Coronary artery (tissue), 2 donors: ENCODE data around the gene EPB41L1.

Source experiments
- DNase-seq: peaks from one replicate; pipeline ENCODE4 v3.0.0-alpha.2; 2017; ENCODE audit warnings: low spot score
- H3K27ac ChIP-seq, 2 donors: fragments of 200-600 bp; sonication (generic); one replicate each; pipeline ENCODE4 v1.5.1; 2016 to 2019
- H3K4me3 ChIP-seq: fragments of 200-600 bp; sonication (generic); 2 replicates; pipeline ENCODE4 v1.5.1; 2016; ENCODE audit warnings: mild to moderate bottlenecking, moderate library complexity
- TF ChIP-seq, protein P1 (sequence below): fragments of 200-600 bp; sonication (generic); IDR thresholded peaks from one replicate; pipeline ENCODE4 v1.5.1; 2019; ENCODE audit warnings: antibody characterized with exemption

The EPB41L1 gene

GRCh38 chr20:36218380-36219064, 64.0 kb downstream of the EPB41L1 start:
- no peak for DNase-seq
- Histone ChIP-seq H3K4me3 (no peak overlapping the region), H3K27ac (no peak overlapping the region)
- TF ChIP-seq, protein P1, sequence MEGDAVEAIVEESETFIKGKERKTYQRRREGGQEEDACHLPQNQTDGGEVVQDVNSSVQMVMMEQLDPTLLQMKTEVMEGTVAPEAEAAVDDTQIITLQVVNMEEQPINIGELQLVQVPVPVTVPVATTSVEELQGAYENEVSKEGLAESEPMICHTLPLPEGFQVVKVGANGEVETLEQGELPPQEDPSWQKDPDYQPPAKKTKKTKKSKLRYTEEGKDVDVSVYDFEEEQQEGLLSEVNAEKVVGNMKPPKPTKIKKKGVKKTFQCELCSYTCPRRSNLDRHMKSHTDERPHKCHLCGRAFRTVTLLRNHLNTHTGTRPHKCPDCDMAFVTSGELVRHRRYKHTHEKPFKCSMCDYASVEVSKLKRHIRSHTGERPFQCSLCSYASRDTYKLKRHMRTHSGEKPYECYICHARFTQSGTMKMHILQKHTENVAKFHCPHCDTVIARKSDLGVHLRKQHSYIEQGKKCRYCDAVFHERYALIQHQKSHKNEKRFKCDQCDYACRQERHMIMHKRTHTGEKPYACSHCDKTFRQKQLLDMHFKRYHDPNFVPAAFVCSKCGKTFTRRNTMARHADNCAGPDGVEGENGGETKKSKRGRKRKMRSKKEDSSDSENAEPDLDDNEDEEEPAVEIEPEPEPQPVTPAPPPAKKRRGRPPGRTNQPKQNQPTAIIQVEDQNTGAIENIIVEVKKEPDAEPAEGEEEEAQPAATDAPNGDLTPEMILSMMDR = no peak

- TF ChIP-seq, protein P1 = no peak
- no peak overlapping the region for H3K27ac ChIP-seq
- H3K4me3 ChIP-seq = no peak overlapping the region
- no peak for DNase-seq
These were observed 65.2 kb downstream of the EPB41L1 start for GRCh38 chr20:36219671-36220220.

DNA sequence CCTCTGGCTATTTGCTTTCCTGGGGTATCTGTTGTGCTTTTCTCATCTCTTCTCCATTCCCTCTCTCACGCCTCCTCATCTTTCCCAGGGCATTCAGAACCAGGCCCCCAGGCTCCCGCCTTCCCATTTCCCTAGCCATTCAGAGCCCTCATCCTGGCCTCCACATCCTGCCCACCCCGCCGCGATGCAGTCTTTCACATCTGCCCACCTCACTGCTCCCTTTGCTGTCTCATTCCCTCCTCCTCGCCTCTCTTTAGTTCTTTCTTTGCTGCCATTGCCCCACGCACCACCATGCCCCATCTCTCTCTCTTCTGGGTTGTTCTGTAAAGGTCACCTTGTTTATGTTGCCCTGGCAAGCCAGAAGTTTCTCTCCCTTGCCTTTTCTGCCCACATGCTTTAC, 71.1 kb downstream of the EPB41L1 start:
- no peak for DNase-seq
- Histone ChIP-seq H3K27ac (no peak overlapping the region), H3K4me3 (no peak overlapping the region)
- TF ChIP-seq, protein P1 = no peak

- H3K4me3 ChIP-seq = no peak overlapping the region
- DNase-seq = no peak
- TF ChIP-seq, protein P1 = no peak
These were observed 74.2 kb downstream of the EPB41L1 start for GRCh38 chr20:36228770-36229169.

GRCh38 chr20:36230019-36230418, 75.5 kb downstream of the EPB41L1 start:
- H3K4me3 ChIP-seq = no peak overlapping the region
- DNase-seq = no peak
- H3K27ac ChIP-seq = no peak overlapping the region
- TF ChIP-seq, protein P1 = no peak

More at GRCh38 chr20:36228770-36229169, 74.2 kb downstream of the EPB41L1 start:
- no peak overlapping the region for H3K27ac ChIP-seq

GRCh38 chr20:36231331-36231730, 76.8 kb downstream of the EPB41L1 start:
- Histone ChIP-seq H3K27ac (no peak overlapping the region), H3K4me3 (no peak overlapping the region)
- no peak for DNase-seq
- TF ChIP-seq, protein P1 = no peak

DNA sequence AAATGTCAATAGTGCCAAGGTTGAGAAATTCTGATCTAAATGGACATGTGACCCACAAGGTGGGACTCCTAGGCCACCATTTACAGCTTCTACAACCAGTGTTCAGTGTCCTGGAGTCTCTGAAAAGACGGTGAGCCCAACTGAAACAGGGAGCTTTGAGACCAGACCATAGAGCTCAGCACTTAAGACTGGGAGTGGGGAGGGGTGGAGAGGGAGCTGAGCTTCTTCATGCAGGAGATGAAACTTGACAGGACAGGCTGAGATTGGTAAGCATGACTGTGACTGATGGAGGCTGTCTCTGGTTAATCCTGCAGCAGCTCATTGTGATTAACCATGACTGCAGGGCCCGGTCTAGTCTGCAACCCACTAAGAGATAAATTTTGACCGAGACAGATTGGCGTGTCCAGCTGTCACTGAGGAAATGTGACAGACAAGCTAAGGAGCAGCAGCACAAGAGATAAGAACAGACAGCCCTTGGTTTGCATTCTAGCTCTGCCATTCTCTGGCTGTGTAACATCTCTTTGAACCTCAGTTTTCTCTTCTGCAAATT, 80.3 kb downstream of the EPB41L1 start:
- no peak for DNase-seq
- H3K4me3 ChIP-seq = no peak overlapping the region
- no peak overlapping the region for H3K27ac ChIP-seq
- TF ChIP-seq, protein P1 = no peak
